ENCODE results near the gene TRIM38. TPM values are rescaled to one million over a fixed set of nuclear protein-coding genes. Genes with fewer than 3 reads are reported as not detected.

The TRIM38 gene
- total RNA-seq, 4 donors from 2014 or later: 11.5 to 14.0 (median 12.4) TPM

DNA sequence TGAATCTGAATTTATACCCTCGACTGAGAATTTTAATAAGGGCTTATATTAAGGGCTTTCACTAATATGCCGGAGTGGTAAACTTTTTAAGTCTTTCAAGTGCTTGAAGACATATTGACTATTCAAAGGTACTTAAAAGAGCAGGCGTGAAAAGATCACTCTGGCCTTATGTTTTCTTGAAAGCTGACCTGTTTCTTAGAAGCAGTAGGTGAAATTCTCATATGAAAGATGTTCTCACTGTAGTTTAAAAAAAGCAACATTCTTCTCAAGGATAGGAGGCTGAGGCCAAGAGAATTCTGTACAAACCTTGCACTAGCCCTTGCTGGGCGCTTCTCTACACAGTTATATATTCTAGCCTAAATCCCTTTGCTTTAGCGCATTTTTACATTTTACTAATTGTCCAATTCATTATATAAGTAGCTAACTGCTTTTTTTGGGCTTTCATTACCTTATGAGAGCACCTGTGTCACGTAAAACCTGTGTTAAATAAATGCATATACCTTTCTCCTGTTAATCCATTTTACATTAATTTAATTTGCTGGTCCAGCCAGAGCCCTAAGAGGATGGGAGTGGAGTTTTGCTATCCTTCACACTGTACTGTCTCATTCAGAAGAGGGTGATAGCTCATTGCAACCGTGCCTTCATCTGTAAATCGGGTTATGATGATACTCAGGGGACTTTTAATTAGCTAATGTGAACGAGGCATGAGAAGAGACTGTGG lies 65.0 kb downstream of the TRIM38 start:
- no peak for DNase-seq
- Histone ChIP-seq H3K36me3 (no peaks in the 10 kb centered on the region), H3K9me3 (no peaks in the 10 kb centered on the region), H3K27ac (peak overlapping the region; percentile 85 to 96 (median 91)), H3K4me1 (peaks cover 18 to 23% of the 10 kb centered on the region in 2 donors), H3K27me3 (no peaks in the 10 kb centered on the region), H3K4me3 (replicated peaks in 1 of 3) (peak overlapping the region; percentile 18 to 63 (median 21))
- no peak for TF ChIP-seq POLR2A (IDR thresholded peaks at IDR 0.05)
- TF ChIP-seq, protein P1, sequence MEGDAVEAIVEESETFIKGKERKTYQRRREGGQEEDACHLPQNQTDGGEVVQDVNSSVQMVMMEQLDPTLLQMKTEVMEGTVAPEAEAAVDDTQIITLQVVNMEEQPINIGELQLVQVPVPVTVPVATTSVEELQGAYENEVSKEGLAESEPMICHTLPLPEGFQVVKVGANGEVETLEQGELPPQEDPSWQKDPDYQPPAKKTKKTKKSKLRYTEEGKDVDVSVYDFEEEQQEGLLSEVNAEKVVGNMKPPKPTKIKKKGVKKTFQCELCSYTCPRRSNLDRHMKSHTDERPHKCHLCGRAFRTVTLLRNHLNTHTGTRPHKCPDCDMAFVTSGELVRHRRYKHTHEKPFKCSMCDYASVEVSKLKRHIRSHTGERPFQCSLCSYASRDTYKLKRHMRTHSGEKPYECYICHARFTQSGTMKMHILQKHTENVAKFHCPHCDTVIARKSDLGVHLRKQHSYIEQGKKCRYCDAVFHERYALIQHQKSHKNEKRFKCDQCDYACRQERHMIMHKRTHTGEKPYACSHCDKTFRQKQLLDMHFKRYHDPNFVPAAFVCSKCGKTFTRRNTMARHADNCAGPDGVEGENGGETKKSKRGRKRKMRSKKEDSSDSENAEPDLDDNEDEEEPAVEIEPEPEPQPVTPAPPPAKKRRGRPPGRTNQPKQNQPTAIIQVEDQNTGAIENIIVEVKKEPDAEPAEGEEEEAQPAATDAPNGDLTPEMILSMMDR (IDR thresholded peaks at IDR 0.05): no peak
- intact Hi-C loops (cut with DNase I): no loop called here
- 47 to 50% methylated on average over 9 of the region's 9 CpGs for WGBS, 2 donors

DNA sequence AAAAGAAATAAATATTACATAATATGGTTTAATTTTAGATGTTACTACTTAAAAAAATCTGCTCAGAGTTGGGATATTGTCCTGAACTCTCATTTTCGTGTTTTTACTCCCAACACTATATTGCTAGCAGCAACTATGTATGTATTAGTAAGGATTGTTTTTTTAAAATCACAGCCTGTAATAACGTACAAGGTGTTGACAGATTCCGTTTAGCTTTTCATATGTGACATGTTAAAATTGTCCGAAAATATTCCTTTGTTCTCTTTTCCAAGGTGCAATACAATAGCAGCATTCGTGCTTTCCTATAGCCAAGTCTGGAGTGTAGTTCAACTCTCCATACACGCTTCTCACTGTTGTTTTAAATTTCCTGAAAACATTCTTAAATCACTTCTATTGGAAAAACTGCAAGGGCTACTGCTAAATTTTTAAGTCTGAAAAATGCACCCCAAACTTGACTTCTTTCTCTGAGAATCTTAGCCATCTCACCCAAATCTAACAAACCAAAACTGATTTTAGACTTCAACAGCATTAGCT lies 65.7 kb downstream of the TRIM38 start:
- Histone ChIP-seq H3K27ac (no peak overlapping the region), H3K27me3 (no peaks in the 10 kb centered on the region), H3K36me3 (no peaks in the 10 kb centered on the region), H3K4me1 (peaks cover 18 to 24% of the 10 kb centered on the region in 2 donors), H3K9me3 (no peaks in the 10 kb centered on the region), H3K4me3 (replicated peaks in 1 of 3) (no peak overlapping the region)
- TF ChIP-seq POLR2A (IDR thresholded peaks at IDR 0.05): no peak
- TF ChIP-seq, protein P1 (IDR thresholded peaks at IDR 0.05): no peak
- WGBS, 2 donors: 77 to 78% methylated on average over 6 of the region's 6 CpGs
- intact Hi-C loops (cut with DNase I): no loop called here
- DNase-seq: no peak

DNA sequence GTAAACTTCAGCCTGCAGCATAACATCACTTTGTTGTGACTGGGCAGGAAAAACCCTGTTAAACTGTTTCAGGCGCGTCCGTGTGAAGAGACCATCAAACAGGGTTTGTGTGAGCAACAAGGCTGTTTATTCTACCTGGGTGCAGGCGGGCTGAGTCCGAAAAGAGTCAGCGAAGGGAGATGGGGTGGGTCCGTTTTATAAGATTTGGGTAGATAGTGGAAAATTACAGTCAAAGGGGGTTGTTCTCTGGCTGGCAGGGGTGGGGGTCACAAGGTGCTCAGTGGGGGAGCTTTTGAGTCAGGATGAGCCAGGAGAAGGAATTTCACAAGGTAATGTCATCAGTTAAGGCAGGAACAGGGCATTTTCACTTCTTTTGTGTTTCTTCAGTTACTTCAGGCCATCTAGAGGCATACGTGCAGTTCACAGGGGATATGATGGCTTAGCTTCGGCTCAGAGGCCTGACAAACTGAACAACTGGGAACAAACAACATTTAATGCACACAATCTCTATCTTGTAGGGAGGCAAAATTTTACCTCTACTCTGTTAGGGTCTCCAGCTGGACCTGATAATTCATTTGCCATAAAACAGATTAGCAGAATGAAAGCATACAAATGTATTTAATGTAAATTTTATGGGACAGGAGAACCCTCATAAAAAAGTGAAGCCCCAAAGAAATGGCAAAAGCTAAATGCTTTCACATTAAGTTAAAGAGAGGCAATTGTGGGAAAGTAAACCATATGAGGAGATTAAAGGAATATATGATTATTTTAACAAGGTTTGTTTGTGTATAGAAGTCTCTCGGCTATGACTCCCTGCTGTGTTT lies 66.4 kb downstream of the TRIM38 start:
- intact Hi-C loops (cut with DNase I): no loop called here
- H3K9me3 ChIP-seq: no peaks in the 10 kb centered on the region
- DNase-seq: no peak
- no peak overlapping the region for H3K27ac ChIP-seq
- H3K27me3 ChIP-seq: no peaks in the 10 kb centered on the region
- H3K4me1 ChIP-seq: peaks cover 18 to 26% of the 10 kb centered on the region in 2 donors
- TF ChIP-seq, protein P1 (IDR thresholded peaks at IDR 0.05): no peak
- no peak for TF ChIP-seq POLR2A (IDR thresholded peaks at IDR 0.05)
- 66 to 77% methylated on average over 10 of the region's 10 CpGs for WGBS, 2 donors
- H3K4me3 ChIP-seq (replicated peaks in 1 of 3): no peak overlapping the region
- no peaks in the 10 kb centered on the region for H3K36me3 ChIP-seq

DNA sequence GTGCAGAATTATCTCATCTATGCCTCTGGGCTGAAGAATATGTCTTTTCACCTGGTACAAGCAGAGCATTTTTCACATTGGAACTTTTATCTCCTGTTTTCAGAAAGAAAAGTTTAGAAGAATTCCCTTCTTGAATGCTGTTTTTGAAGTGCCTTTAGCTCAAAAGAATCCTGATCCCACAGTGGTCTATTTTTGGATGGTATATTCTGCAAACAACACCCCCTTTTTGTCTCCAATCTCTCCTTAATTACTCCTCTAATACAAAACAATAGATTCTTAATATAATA lies 66.9 kb downstream of the TRIM38 start:
- Histone ChIP-seq H3K27me3 (no peaks in the 10 kb centered on the region), H3K9me3 (no peaks in the 10 kb centered on the region), H3K4me3 (replicated peaks in 1 of 3) (no peak overlapping the region), H3K36me3 (no peaks in the 10 kb centered on the region), H3K27ac (no peak overlapping the region), H3K4me1 (peaks cover 17 to 29% of the 10 kb centered on the region in 2 donors)
- DNase-seq: no peak
- TF ChIP-seq, protein P1 (IDR thresholded peaks at IDR 0.05): no peak
- no peak for TF ChIP-seq POLR2A (IDR thresholded peaks at IDR 0.05)
- intact Hi-C loops (cut with DNase I): no loop called here
